ENCODE measurements around the gene MAP3K7CL.

The MAP3K7CL gene

GRCh38 chr21:29213513-29214385, 83.3 kb downstream of the MAP3K7CL start:
- in situ Hi-C loops (cut with HindIII; ENCODE audit: low pct_unique_long_range_greater_than_20kb, low sequenced_read_pairs): no loop called here
- no peak for TF ChIP-seq JUND (IDR thresholded peaks at IDR 0.05; ENCODE audit: low read depth)

GRCh38 chr21:29215709-29216108, 85.3 kb downstream of the MAP3K7CL start:
- no peak for DNase-seq (ENCODE audit: low read depth in 1 of 2, low spot score in 1 of 2)
- in situ Hi-C loops (cut with HindIII; ENCODE audit: low pct_unique_long_range_greater_than_20kb, low sequenced_read_pairs): no loop called here
- TF ChIP-seq JUND (IDR thresholded peaks at IDR 0.05; ENCODE audit: low read depth): no peak

More at GRCh38 chr21:29213513-29214385, 83.3 kb downstream of the MAP3K7CL start:
- no peak for DNase-seq (ENCODE audit: low read depth in 1 of 2, low spot score in 1 of 2)

DNA sequence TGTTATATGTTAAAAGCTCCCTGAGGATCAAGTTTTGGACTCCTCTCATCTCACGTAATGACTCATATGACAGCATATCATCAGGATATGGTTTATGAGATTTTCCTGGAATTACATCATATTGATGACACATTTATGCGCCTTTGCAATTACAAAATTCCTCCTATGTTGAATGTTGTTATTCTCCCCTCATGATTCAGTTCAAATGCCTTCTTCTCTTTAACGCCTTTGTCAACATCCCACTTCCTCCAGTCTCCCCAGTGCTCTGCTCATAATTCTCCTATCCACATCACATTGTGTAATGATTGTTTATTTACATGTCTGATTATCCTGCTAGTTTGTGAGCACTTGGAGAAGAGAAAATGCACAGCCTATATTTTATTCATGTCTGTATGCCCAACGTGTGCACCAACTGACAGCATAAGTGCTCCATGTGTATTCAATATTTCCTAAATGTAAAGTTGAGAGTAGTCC, 87.4 kb downstream of the MAP3K7CL start:
- DNase-seq (ENCODE audit: low read depth in 1 of 2, low spot score in 1 of 2): no peak
- no peak for TF ChIP-seq JUND (IDR thresholded peaks at IDR 0.05; ENCODE audit: low read depth)
- in situ Hi-C loops (cut with HindIII; ENCODE audit: low pct_unique_long_range_greater_than_20kb, low sequenced_read_pairs): no loop called here

DNA sequence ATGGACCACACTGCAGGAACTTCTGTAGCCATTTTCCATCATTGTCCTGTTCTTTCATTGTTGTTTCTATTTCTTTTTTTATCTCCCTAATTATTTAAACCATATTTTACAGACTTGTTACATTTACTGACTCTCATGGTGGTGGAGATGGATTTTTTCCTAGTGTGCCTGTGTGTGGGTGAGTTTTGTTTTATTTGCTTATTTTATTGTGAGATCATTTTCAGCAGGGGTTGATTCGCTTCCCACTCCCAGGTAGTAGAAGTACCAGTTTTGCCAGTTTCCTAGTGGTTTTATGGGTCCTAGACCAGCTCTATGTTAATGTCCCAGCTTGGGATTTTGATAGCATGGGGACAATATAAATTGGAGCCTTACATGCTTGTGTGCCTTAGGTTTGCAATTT, 88.3 kb downstream of the MAP3K7CL start:
- in situ Hi-C loops (cut with HindIII; ENCODE audit: low pct_unique_long_range_greater_than_20kb, low sequenced_read_pairs): no loop called here
- peak in 1 of 2 experiments; percentile 73 for DNase-seq (ENCODE audit: low read depth in 1 of 2, low spot score in 1 of 2)
- no peak for TF ChIP-seq JUND (IDR thresholded peaks at IDR 0.05; ENCODE audit: low read depth)

- DNase-seq (ENCODE audit: low read depth in 1 of 2, low spot score in 1 of 2): peak in 1 of 2 experiments; percentile 51
- in situ Hi-C loops (cut with HindIII; ENCODE audit: low pct_unique_long_range_greater_than_20kb, low sequenced_read_pairs): no loop called here
- no peak for TF ChIP-seq JUND (IDR thresholded peaks at IDR 0.05; ENCODE audit: low read depth)
These were observed 88.8 kb downstream of the MAP3K7CL start for GRCh38 chr21:29219165-29219770.

- no peak for DNase-seq (ENCODE audit: low read depth in 1 of 2, low spot score in 1 of 2)
- in situ Hi-C loops (cut with HindIII; ENCODE audit: low pct_unique_long_range_greater_than_20kb, low sequenced_read_pairs): no loop called here
- TF ChIP-seq JUND (IDR thresholded peaks at IDR 0.05; ENCODE audit: low read depth): no peak
These were observed 90.9 kb downstream of the MAP3K7CL start for GRCh38 chr21:29221253-29221744.

DNA sequence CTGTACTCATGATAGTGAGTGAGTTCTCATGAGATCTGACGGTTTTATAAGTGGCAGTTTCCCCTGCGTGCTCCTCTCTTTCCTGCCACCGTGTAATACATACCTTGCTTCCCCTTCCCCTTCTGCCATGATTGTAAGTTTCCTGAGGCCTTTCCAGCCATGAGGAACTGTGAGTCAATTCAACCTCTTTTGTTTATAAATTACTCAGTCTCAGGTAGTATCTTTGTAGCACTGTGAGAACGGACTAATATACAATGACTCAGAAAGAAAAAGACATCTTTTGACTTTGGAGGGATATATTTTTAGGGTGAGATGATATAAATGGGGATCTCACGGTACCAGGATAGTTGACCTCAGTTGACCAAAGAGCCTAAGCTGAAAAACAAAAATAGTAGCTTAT, 93.6 kb downstream of the MAP3K7CL start:
- in situ Hi-C loops (cut with HindIII; ENCODE audit: low pct_unique_long_range_greater_than_20kb, low sequenced_read_pairs): no loop called here
- no peak for TF ChIP-seq JUND (IDR thresholded peaks at IDR 0.05; ENCODE audit: low read depth)
- DNase-seq (ENCODE audit: low read depth in 1 of 2, low spot score in 1 of 2): no peak

Data from T47D (cell line).